Spleen (tissue), 7 donors: ENCODE results near the gene UBAC1.

Experiments used
- CTCF ChIP-seq, 11 experiments: fragments of 200-600 bp in 7 of 11; fragments of 450-650 bp in 4 of 11; sonication (generic) in 4 of 11; IDR thresholded peaks in 8 of 11; conservative IDR thresholded peaks in 3 of 11; 1 replicate in 7 of 11; 2 replicates in 4 of 11; pipeline versions ENCODE4 v1.4.0 to v1.8.0; 2016 to 2021; ENCODE audit warnings: antibody characterized with exemption in 11 of 11, inconsistent platforms in 4 of 11, mild to moderate bottlenecking in 1 of 11
- POLR2A ChIP-seq, 3 donors: fragments of 450-650 bp; IDR thresholded peaks; one replicate each; pipeline ENCODE4 v1.5.1; 2017; ENCODE audit warnings: antibody characterized with exemption in 3 of 3, mild to moderate bottlenecking in 1 of 3
- POLR2AphosphoS5 ChIP-seq, 3 donors: sonication (generic); formaldehyde crosslinking; IDR thresholded peaks; one replicate each; pipeline ENCODE4 v1.5.1; 2017; ENCODE audit warnings: antibody characterized with exemption in 3 of 3
- donor health status: DM: no; HTN: no; CAD: no; lungs with moderate emphysema.
- donor health status: DM: no; HTN: no; CAD: no.
- donor health status: DM: no; HTN: no; CAD: no.

- TF ChIP-seq CTCF (IDR thresholded peaks at IDR 0.05 in 8 of 11, conservative IDR thresholded peaks at IDR 0.05 in 3 of 11) (no peak), POLR2A (IDR thresholded peaks at IDR 0.05) (no peak), POLR2AphosphoS5 (IDR thresholded peaks at IDR 0.05) (no peak)
These were observed 28.1 kb downstream of the UBAC1 start for GRCh38 chr9:135933114-135933513.
